Measurements from ENCODE around the gene SAMSN1. TPM values are rescaled to one million over a fixed set of nuclear protein-coding genes. Genes with fewer than 3 reads are reported as not detected.
"Not testable (repeated sequence)": the region's sequence is repeated elsewhere in the genome, so short reads cannot be mapped to it uniquely, and the experiment has no call there.

The SAMSN1 gene
- total RNA-seq, 1 donor from 2014 or later: 1.0 TPM

DNA sequence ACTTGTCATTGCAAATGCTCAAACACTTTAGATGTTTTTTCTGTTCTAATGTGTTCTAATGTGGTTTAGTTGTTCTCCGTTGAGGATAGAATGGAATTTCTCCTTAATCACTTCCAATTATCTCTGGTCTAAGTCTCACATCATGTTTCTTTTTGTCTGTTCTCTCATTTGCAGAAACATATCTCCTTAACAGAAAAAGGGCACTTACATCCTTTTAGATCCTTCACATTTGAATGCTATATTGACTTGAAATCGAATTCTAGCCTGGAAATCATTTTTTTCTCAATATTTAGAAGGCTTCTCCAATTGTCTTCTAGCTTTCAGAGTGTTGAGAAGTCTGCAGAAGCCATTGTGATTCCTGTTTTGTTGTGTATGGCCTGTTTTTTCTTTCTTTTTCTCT, 7.3 kb upstream of the SAMSN1 start:
- DNase-seq: no peak
- no peak for TF ChIP-seq CTCF (IDR thresholded peaks at IDR 0.05; ENCODE audit: borderline replicate concordance)
- Histone ChIP-seq H3K4me3 (no peak overlapping the region), H3K36me3 (no peaks in the 10 kb centered on the region), H3K4me1 (no peaks in the 10 kb centered on the region), H3K27me3 (ENCODE audit: low read depth) (no peaks in the 10 kb centered on the region), H3K27ac (replicated peaks) (no peak overlapping the region), H3K9me3 (replicated peaks) (no peaks in the 10 kb centered on the region)
- intact Hi-C loops (cut with micrococcal nuclease): no loop called here

- intact Hi-C loops (cut with micrococcal nuclease): no loop called here
- DNase-seq: no peak
- Histone ChIP-seq H3K4me3 (no peak overlapping the region), H3K27me3 (ENCODE audit: low read depth) (no peaks in the 10 kb centered on the region), H3K36me3 (no peaks in the 10 kb centered on the region), H3K4me1 (no peaks in the 10 kb centered on the region), H3K27ac (replicated peaks) (no peak overlapping the region), H3K9me3 (replicated peaks) (no peaks in the 10 kb centered on the region)
- no peak for TF ChIP-seq CTCF (IDR thresholded peaks at IDR 0.05; ENCODE audit: borderline replicate concordance)
Measured at GRCh38 chr21:14551741-14552140, 5.6 kb upstream of the SAMSN1 start.

- Histone ChIP-seq H3K4me1 (no peaks in the 10 kb centered on the region), H3K27me3 (ENCODE audit: low read depth) (no peaks in the 10 kb centered on the region), H3K4me3 (no peak overlapping the region), H3K9me3 (replicated peaks) (no peaks in the 10 kb centered on the region), H3K36me3 (no peaks in the 10 kb centered on the region), H3K27ac (replicated peaks) (no peak overlapping the region)
- intact Hi-C loops (cut with micrococcal nuclease): no loop called here
- no peak for TF ChIP-seq CTCF (IDR thresholded peaks at IDR 0.05; ENCODE audit: borderline replicate concordance)
- no peak for DNase-seq
Measured at GRCh38 chr21:14550135-14550534, 4.0 kb upstream of the SAMSN1 start.

GRCh38 chr21:14548779-14549178, 2.7 kb upstream of the SAMSN1 start:
- no peaks in the 10 kb centered on the region for H3K27me3 ChIP-seq (ENCODE audit: low read depth)
- no peaks in the 10 kb centered on the region for H3K4me1 ChIP-seq
- DNase-seq: no peak
- TF ChIP-seq CTCF (IDR thresholded peaks at IDR 0.05; ENCODE audit: borderline replicate concordance): no peak
- H3K27ac ChIP-seq (replicated peaks): no peak overlapping the region
- H3K9me3 ChIP-seq (replicated peaks): no peaks in the 10 kb centered on the region
- H3K36me3 ChIP-seq: no peaks in the 10 kb centered on the region
- H3K4me3 ChIP-seq: no peak overlapping the region
- intact Hi-C loops (cut with micrococcal nuclease): no loop called here

DNA sequence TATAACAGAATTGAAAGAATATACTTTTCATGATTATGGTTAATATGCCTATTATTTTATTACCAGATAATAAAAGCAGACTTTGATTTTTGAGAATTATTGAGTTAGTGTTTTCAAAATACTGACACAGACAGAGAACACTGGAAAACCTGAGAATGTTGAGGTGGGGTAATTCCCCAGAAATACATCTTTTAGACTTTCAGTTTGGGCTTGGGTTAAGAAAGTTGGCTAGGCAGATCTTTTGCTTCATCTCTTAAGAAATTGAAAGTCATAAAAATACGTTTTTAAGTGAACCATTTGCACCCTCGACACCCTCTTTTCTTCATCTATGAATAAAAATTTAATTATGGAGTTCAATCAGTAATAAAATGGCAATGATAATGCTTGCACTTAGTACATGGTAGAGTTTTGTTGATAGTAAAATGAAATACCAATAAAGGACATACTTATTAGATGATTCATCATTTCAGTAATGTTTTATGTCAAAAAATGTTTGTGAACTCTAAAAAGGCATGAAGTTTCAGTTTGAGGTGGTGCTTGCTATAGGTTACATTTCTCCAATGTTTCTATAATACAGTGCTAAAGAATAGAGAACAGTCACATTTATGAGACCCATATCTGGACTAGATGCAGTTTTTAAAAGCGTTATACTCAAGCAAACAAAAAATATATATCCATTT, 1.9 kb upstream of the SAMSN1 start:
- Histone ChIP-seq H3K4me1 (no peaks in the 10 kb centered on the region), H3K27me3 (ENCODE audit: low read depth) (no peaks in the 10 kb centered on the region), H3K36me3 (no peaks in the 10 kb centered on the region), H3K4me3 (no peak overlapping the region), H3K9me3 (replicated peaks) (no peaks in the 10 kb centered on the region), H3K27ac (replicated peaks) (no peak overlapping the region)
- intact Hi-C loops (cut with micrococcal nuclease): loop anchor here (2.0 kb wide), 1 partner anchor 19 kb away; no protein-coding TSS in a partner anchor
- no peak for DNase-seq
- TF ChIP-seq CTCF (IDR thresholded peaks at IDR 0.05; ENCODE audit: borderline replicate concordance): no peak

DNA sequence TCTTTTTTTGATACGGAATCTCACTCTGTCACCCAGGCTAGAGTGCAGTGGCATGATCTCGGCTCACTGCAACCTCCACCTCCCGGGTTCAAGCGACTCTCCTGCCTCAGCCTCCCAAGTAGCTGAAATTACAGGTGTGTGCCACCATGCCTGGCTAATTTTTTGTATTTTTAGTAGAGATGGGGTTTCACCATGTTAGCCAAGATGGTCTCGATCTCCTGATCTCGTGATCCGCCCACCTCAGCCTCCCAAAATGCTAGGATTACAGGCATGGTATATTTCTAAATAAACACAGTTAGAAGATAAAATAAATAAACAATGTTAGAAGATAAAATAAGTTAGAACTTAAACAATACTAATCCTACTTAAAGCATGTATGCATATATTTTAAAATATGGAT, 604 bp upstream of the SAMSN1 start:
- H3K36me3 ChIP-seq; H3K4me3 ChIP-seq; H3K27ac ChIP-seq (replicated peaks); DNase-seq; H3K4me1 ChIP-seq; H3K9me3 ChIP-seq (replicated peaks); H3K27me3 ChIP-seq (ENCODE audit: low read depth): not testable (repeated sequence)
- intact Hi-C loops (cut with micrococcal nuclease): loop anchor here (2.0 kb wide), 1 partner anchor 18 kb away; no protein-coding TSS in a partner anchor

Measured in left ventricle myocardium inferior (tissue), 1 donor.